Liver (tissue), 9 donors: ENCODE results near the gene SOAT1. TPM values are rescaled to one million over a fixed set of nuclear protein-coding genes. Genes with fewer than 3 reads are reported as not detected.

Experiments used
- DNase-seq: peaks from one replicate; pipeline ENCODE4 v3.0.0-alpha.2; 2017; ENCODE audit warnings: low spot score
- H3K27ac ChIP-seq, 2 donors: one replicate each; pipeline ENCODE4 v1.7.0; 2013; ENCODE audit warnings: inconsistent platforms in 2 of 2, low read length in 2 of 2, control low read depth in 1 of 2, low read depth in 1 of 2, mild to moderate bottlenecking in 1 of 2
- H3K27me3 ChIP-seq, 4 donors: one replicate each; pipeline versions ENCODE4 v1.6.1 to v1.7.0; 2013; ENCODE audit warnings: low read length in 3 of 4, inconsistent platforms in 1 of 4, mild to moderate bottlenecking in 1 of 4, moderate library complexity in 1 of 4; ENCODE audit not compliant: control insufficient read depth in 4 of 4, insufficient read depth in 4 of 4
- H3K36me3 ChIP-seq, 4 donors: one replicate each; pipeline versions ENCODE4 v1.6.1 to v1.7.0; 2013; ENCODE audit warnings: low read length in 3 of 4, mild to moderate bottlenecking in 3 of 4, low read depth in 1 of 4, moderate library complexity in 1 of 4; ENCODE audit not compliant: control insufficient read depth in 4 of 4, insufficient read depth in 3 of 4
- H3K4me1 ChIP-seq, 4 donors: one replicate each; pipeline versions ENCODE4 v1.6.1 to v1.7.0; 2013; ENCODE audit warnings: low read length in 3 of 4, mild to moderate bottlenecking in 3 of 4, moderate library complexity in 1 of 4; ENCODE audit not compliant: control insufficient read depth in 4 of 4, insufficient read depth in 4 of 4
- H3K4me3 ChIP-seq, 3 donors: one replicate each; pipeline versions ENCODE4 v1.6.1 to v1.7.0; 2013; ENCODE audit warnings: low read length in 3 of 3, control low read depth in 1 of 3, low read depth in 1 of 3, mild to moderate bottlenecking in 1 of 3
- H3K9ac ChIP-seq, 2 donors: one replicate each; pipeline ENCODE4 v1.7.0; 2013; ENCODE audit warnings: low read length in 2 of 2, mild to moderate bottlenecking in 2 of 2, moderate library complexity in 2 of 2, control low read depth in 1 of 2, low read depth in 1 of 2
- H3K9me3 ChIP-seq, 4 donors: one replicate each; pipeline versions ENCODE4 v1.6.1 to v1.7.0; 2013; ENCODE audit warnings: low read length in 3 of 4; ENCODE audit not compliant: control insufficient read depth in 4 of 4
- ATF3 ChIP-seq: IDR thresholded peaks from 2 replicates; pipeline ENCODE4 v1.6.1; 2016; ENCODE audit warnings: antibody characterized with exemption
- EGR1 ChIP-seq, 2 donors: IDR thresholded peaks; 2 replicates each; pipeline ENCODE4 v1.6.1; 2016 to 2018; ENCODE audit warnings: antibody characterized with exemption in 2 of 2, low read depth in 2 of 2
- FOXA1 ChIP-seq: IDR thresholded peaks from 2 replicates; pipeline ENCODE4 v1.6.1; 2016; ENCODE audit warnings: antibody characterized with exemption
- FOXA2 ChIP-seq: IDR thresholded peaks from 2 replicates; pipeline ENCODE4 v1.6.1; 2016; ENCODE audit warnings: antibody characterized with exemption
- GABPA ChIP-seq, 2 donors: IDR thresholded peaks in 1 of 2; conservative IDR thresholded peaks in 1 of 2; 2 replicates each; pipeline ENCODE4 v1.6.1; 2016; ENCODE audit warnings: antibody characterized with exemption in 2 of 2, mild to moderate bottlenecking in 1 of 2, moderate library complexity in 1 of 2
- HNF4A ChIP-seq, 2 donors: conservative IDR thresholded peaks; 2 replicates each; pipeline ENCODE4 v1.6.1; 2016; ENCODE audit warnings: antibody characterized with exemption in 2 of 2, mild to moderate bottlenecking in 2 of 2
- HNF4G ChIP-seq: IDR thresholded peaks from 2 replicates; pipeline ENCODE4 v1.6.1; 2016; ENCODE audit warnings: antibody characterized with exemption
- JUND ChIP-seq, 2 donors: IDR thresholded peaks; 2 replicates each; pipeline ENCODE4 v1.6.1; 2016; ENCODE audit warnings: antibody characterized with exemption in 2 of 2
- MAX ChIP-seq: IDR thresholded peaks from 2 replicates; pipeline ENCODE4 v1.6.1; 2016; ENCODE audit warnings: antibody characterized with exemption
- NR2F2 ChIP-seq: IDR thresholded peaks from 2 replicates; pipeline ENCODE4 v1.6.1; 2016; ENCODE audit warnings: antibody characterized with exemption
- RAD21 ChIP-seq, 2 donors: IDR thresholded peaks; 2 replicates each; pipeline ENCODE4 v1.6.1; 2016; ENCODE audit warnings: antibody characterized with exemption in 2 of 2, mild to moderate bottlenecking in 2 of 2
- RXRA ChIP-seq, 2 donors: IDR thresholded peaks; 2 replicates each; pipeline ENCODE4 v1.6.1; 2017 to 2018; ENCODE audit warnings: antibody characterized with exemption in 2 of 2, mild to moderate bottlenecking in 1 of 2
- SP1 ChIP-seq: IDR thresholded peaks from 2 replicates; pipeline ENCODE4 v1.6.1; 2018; ENCODE audit warnings: antibody characterized with exemption, mild to moderate bottlenecking
- TAF1 ChIP-seq: conservative IDR thresholded peaks from 2 replicates; pipeline ENCODE4 v1.6.1; 2016; ENCODE audit warnings: antibody characterized with exemption, mild to moderate bottlenecking
- YY1 ChIP-seq: IDR thresholded peaks from 2 replicates; pipeline ENCODE4 v1.6.1; 2016; ENCODE audit warnings: antibody characterized with exemption, mild to moderate bottlenecking
- WGBS: extraction: QIAGEN DNeasy Blood & Tissue Kit; methylation state at CpG from one replicate; pipeline ENCODE4 v1.1.7; 2013; 5-methylcytosine and 5-hydroxymethylcytosine counted together
- polyA plus RNA-seq, 2 donors: library from polyadenylated mRNA; stranded (reverse) in 1 of 2; unstranded in 1 of 2; fragments of 200-250 nt in 1 of 2; fragments of >200 nt in 1 of 2; fragmentation: Nextera tagmentation in 1 of 2; extraction: Ambion mirVana in 1 of 2; gene quantifications; one replicate each; pipeline versions ENCODE4 v1.2.1 to v1.2.3, GENCODE V29; 2013 to 2015
- total RNA-seq, 2 donors: library from RNA; depleted of rRNA; stranded (reverse); fragments of >200 nt; gene quantifications; one replicate each; pipeline ENCODE4 v1.2.3, GENCODE V29; 2014
- TF ChIP-seq, protein P1 (sequence below): IDR thresholded peaks from 2 replicates; pipeline ENCODE4 v1.6.1; 2016; ENCODE audit warnings: antibody characterized with exemption, mild to moderate bottlenecking
- TF ChIP-seq, protein P2 (sequence below): fragments of 150-350 bp; IDR thresholded peaks from 2 replicates; pipeline ENCODE4 v1.5.1; 2017; ENCODE audit warnings: improper control_type of control experiment, low read depth, low read length; ENCODE audit not compliant: missing input control
- TF ChIP-seq, protein P3 (sequence below): IDR thresholded peaks from 2 replicates; pipeline ENCODE4 v1.6.1; 2016; ENCODE audit warnings: antibody characterized with exemption
- donor health status: healthy.
- donor health status: healthy.
- donor health status: healthy.
- donor health status: healthy.
- donor health status: healthy.

SOAT1 gene
- total and polyA plus RNA-seq, 4 donors: 4.3 to 14.0 (median 9.3) TPM

- no peak overlapping the region for H3K4me3 ChIP-seq
- no peak overlapping the region for H3K9ac ChIP-seq
- DNase-seq: no peak
- 91% methylated on average over 5 of the region's 5 CpGs for WGBS
- TF ChIP-seq NR2F2: no peak
- TF ChIP-seq JUND (IDR thresholded peaks at IDR 0.05): no peak
- no peak for TF ChIP-seq SP1
- TF ChIP-seq FOXA2: no peak
- TF ChIP-seq, protein P1, sequence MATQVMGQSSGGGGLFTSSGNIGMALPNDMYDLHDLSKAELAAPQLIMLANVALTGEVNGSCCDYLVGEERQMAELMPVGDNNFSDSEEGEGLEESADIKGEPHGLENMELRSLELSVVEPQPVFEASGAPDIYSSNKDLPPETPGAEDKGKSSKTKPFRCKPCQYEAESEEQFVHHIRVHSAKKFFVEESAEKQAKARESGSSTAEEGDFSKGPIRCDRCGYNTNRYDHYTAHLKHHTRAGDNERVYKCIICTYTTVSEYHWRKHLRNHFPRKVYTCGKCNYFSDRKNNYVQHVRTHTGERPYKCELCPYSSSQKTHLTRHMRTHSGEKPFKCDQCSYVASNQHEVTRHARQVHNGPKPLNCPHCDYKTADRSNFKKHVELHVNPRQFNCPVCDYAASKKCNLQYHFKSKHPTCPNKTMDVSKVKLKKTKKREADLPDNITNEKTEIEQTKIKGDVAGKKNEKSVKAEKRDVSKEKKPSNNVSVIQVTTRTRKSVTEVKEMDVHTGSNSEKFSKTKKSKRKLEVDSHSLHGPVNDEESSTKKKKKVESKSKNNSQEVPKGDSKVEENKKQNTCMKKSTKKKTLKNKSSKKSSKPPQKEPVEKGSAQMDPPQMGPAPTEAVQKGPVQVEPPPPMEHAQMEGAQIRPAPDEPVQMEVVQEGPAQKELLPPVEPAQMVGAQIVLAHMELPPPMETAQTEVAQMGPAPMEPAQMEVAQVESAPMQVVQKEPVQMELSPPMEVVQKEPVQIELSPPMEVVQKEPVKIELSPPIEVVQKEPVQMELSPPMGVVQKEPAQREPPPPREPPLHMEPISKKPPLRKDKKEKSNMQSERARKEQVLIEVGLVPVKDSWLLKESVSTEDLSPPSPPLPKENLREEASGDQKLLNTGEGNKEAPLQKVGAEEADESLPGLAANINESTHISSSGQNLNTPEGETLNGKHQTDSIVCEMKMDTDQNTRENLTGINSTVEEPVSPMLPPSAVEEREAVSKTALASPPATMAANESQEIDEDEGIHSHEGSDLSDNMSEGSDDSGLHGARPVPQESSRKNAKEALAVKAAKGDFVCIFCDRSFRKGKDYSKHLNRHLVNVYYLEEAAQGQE: no peak
- no peak for TF ChIP-seq GABPA (IDR thresholded peaks at IDR 0.05 in 1 of 2, conservative IDR thresholded peaks at IDR 0.05 in 1 of 2)
- TF ChIP-seq HNF4A (conservative IDR thresholded peaks at IDR 0.05): no peak
- no peak for TF ChIP-seq RAD21 (IDR thresholded peaks at IDR 0.05)
- TF ChIP-seq FOXA1: no peak
- no peak for TF ChIP-seq HNF4G
- TF ChIP-seq, protein P2, sequence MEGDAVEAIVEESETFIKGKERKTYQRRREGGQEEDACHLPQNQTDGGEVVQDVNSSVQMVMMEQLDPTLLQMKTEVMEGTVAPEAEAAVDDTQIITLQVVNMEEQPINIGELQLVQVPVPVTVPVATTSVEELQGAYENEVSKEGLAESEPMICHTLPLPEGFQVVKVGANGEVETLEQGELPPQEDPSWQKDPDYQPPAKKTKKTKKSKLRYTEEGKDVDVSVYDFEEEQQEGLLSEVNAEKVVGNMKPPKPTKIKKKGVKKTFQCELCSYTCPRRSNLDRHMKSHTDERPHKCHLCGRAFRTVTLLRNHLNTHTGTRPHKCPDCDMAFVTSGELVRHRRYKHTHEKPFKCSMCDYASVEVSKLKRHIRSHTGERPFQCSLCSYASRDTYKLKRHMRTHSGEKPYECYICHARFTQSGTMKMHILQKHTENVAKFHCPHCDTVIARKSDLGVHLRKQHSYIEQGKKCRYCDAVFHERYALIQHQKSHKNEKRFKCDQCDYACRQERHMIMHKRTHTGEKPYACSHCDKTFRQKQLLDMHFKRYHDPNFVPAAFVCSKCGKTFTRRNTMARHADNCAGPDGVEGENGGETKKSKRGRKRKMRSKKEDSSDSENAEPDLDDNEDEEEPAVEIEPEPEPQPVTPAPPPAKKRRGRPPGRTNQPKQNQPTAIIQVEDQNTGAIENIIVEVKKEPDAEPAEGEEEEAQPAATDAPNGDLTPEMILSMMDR: no peak
- TF ChIP-seq MAX: no peak
- no peak for TF ChIP-seq RXRA (IDR thresholded peaks at IDR 0.05)
- TF ChIP-seq TAF1: no peak
- TF ChIP-seq, protein P3, sequence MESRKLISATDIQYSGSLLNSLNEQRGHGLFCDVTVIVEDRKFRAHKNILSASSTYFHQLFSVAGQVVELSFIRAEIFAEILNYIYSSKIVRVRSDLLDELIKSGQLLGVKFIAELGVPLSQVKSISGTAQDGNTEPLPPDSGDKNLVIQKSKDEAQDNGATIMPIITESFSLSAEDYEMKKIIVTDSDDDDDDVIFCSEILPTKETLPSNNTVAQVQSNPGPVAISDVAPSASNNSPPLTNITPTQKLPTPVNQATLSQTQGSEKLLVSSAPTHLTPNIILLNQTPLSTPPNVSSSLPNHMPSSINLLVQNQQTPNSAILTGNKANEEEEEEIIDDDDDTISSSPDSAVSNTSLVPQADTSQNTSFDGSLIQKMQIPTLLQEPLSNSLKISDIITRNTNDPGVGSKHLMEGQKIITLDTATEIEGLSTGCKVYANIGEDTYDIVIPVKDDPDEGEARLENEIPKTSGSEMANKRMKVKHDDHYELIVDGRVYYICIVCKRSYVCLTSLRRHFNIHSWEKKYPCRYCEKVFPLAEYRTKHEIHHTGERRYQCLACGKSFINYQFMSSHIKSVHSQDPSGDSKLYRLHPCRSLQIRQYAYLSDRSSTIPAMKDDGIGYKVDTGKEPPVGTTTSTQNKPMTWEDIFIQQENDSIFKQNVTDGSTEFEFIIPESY: no peak
- no peak for TF ChIP-seq EGR1 (IDR thresholded peaks at IDR 0.05; ENCODE audit: low read depth in 2 of 2)
- no peak for TF ChIP-seq YY1
- no peak for TF ChIP-seq ATF3
- peaks cover 0 to 4% (median 0%) of the 10 kb centered on the region in 4 donors for H3K4me1 ChIP-seq
- H3K36me3 ChIP-seq: peaks cover 5 to 22% (median 13%) of the 10 kb centered on the region in 4 donors
- no peaks in the 10 kb centered on the region for H3K9me3 ChIP-seq
- H3K27ac ChIP-seq: no peak overlapping the region
- no peaks in the 10 kb centered on the region for H3K27me3 ChIP-seq
These were observed 44.5 kb downstream of the SOAT1 start for GRCh38 chr1:179337942-179338560.
